Erythroblast (primary cell): Measurements from ENCODE around the gene OVOL2.

Experiments used
- GATA1 ChIP-seq: IDR thresholded peaks from 2 replicates; pipeline ENCODE4 v1.6.1; 2011; ENCODE audit warnings: low read depth, mild to moderate bottlenecking, control low read depth, low read length, moderate library complexity
- POLR2A ChIP-seq: IDR thresholded peaks from 2 replicates; pipeline ENCODE4 v1.6.1; 2011; ENCODE audit warnings: mild to moderate bottlenecking, low read length

- no peak for TF ChIP-seq POLR2A
- no peak for TF ChIP-seq GATA1
Observed at GRCh38 chr20:18093388-18093787, 35.7 kb upstream of the OVOL2 start.
